ENCODE results near the gene RETREG2.
"Not testable (repeated sequence)": the region's sequence is repeated elsewhere in the genome, so short reads cannot be mapped to it uniquely, and the experiment has no call there.

The RETREG2 gene

DNA sequence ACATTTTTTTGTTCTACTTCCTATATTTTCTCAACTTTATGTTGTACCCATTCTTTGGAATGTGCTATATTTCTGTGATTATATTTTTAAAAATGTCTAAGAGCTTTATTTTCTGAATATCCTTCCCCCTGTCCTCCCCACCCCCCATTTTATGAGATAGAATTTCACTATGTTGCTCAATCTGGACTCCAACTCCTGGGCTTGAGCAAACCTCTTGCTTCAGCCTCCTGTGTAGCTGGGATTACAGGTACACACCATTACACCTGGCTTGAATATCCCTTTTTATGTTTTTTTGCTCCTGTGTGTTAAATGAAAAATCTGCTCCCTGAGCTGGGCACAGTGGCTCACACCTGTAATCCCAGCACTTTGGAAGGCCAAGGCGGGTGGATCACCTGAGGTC is 19.3 kb downstream of the RETREG2 start:
- DNase-seq (ENCODE audit: low read depth) = no peak

DNA sequence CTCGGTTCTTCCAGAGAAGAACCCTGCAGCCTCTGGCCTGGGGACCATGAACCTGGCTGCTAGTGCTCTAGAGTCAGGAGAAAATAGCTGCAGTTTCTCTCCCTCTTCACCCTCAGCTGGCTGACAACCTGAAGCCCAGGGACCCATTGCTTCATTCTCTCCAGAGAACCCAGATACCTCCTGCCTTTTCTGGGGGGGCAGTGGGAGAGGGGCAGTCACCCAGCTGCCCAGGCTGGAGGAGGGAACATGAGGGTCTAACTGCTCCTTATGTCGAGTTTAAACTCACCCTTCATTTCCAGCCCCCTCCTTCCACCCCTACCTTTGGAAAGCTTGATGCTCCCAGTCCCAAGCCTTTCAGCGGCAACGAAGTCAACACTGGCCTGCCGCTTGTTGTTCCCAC is 20.9 kb downstream of the RETREG2 start:
- DNase-seq (ENCODE audit: low read depth) = no peak

DNA sequence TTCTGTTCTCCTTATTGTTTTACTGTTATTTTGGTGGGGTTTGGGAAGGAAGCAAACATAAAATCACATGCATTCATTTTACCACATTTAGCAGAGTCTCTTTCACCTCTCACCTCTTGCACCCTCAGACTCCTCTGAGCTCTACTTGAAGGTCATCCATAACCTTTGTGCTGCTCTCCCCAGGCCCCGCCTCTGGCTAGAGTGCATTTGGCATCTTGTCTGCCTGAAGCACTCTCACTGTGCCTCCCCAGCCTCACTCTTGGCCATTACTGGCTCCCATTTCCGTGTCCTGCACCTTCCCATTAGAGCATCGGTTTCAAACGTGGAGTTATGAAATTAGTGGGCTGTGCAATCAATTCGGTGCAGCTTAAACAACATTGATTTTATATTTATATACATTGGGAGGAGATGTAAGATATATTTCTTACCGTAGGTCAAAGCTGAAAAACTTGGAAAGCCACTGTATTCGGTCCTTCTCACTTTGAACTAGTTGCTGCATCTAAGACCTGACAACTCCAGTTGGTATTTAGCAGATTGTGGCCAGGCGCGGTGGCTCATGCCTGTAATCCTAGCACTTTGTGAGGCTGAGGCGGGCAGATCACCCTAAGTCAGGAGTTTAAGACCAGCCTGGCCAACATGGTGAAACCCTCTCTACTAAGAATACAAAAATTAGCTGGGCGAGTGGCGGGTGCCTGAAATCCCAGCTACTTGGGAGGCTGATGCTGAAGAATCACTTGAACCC is 21.6 kb downstream of the RETREG2 start:
- no peak for DNase-seq (ENCODE audit: low read depth)

DNA sequence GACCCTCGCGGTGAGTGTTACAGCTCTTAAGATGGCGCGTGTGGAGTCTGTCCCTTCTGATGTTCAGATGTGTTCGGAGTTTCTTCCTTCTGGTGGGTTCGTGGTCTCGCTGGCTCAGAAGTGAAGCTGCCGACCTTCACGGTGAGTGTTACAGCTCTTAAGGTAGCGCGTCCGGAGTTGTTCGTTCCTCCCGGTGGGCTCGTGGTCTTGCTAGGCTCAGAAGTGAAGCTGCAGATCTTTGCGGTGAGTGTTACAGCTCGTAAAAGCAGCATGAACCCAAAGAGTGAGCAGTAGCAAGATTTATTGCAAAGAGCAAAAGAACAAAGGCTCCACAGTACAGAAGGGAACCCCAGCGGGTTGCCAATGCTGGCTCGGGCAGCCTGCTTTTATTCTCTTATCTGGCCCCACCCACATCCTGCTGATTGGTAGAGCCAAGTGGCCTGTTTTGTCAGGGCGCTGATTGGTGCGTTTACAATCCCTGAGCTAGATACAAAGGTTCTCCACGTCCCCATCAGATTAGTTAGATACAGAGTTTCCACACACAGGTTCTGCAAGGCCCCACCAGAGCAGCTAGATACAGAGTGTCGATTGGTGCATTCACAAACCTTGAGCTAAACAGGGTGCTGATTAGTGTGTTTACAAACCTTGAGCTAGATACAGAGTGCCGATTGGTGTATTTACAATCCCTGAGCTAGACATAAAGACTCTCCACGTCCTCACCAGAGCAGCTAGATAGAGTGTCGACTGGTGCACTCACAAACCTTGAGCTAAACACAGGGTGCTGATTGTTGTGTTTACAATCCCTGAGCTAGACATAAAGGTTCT is 22.6 kb downstream of the RETREG2 start:
- DNase-seq (ENCODE audit: low read depth) = not testable (repeated sequence)

DNA sequence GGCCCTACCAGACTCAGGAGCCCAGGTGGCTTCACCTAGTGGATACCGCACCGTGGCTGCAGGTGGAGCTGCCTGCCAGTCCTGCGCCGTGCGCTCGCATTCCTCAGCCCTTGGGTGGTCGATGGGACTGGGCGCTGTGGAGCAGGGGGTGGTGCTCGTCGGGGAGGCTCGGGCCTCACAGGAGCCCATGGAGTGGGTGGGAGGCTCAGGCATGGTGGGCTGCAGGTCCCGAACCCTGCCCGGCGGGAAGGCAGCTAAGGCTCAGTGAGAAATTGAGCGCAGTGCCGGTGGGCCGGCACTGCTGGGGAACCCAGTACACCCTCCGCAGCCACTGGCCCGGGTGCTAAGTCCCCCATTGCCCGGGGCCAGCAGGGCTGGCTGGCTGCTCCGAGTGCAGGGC is 23.3 kb downstream of the RETREG2 start:
- DNase-seq (ENCODE audit: low read depth) = not testable (repeated sequence)

DNA sequence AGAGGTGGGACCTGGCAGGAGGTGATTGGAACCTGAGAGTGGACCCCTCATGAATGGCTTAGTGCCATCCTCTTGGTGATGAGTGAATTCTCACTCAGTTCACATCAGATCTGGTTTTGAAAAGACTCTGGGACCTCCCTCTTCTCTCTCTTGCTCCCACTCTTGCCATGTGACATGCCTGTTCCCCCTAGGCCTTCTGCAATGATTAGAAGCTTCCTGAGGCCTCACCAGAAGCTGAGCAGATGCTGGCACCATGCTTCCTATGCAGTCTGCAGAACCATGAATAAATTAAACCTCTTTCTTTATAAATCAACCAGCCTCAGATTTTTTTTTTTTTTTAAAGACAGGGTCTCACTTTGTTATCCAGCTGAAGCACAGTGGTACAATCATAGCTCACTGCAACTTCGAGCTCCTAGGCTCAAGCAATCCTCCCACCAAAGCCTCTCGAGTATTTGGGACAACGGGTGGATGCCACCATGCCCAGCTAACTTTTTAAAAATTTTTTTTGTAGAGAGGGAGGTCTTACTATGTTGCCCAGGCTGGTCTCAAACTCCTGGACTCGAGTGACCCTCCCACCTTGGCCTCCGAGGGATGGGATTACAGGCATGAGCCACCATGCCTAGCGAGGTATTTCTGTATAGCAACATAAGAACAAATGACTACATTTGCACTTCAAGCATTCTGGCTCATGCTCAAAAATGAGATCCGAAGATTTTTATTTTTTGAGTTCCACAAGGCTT is 26.5 kb downstream of the RETREG2 start:
- no peak for DNase-seq (ENCODE audit: low read depth)

DNA sequence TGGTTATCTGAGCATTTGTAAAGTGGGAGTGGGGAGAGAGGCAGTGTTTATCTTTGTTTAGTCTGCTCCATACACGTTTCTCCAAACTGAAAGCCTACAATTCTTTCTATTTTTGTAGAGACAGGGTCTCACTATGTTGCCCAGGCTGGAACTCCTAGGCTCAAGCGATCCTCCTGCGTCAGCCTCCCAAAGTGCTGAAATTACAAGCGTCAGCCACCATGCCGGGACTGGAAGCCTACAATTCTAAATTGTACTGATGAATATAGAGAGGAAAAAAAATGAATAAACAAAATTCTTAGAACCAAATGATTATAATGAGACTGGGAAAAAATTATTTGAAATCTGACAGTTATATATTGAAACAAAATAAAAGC is 27.1 kb downstream of the RETREG2 start:
- no peak for DNase-seq (ENCODE audit: low read depth)

DNA sequence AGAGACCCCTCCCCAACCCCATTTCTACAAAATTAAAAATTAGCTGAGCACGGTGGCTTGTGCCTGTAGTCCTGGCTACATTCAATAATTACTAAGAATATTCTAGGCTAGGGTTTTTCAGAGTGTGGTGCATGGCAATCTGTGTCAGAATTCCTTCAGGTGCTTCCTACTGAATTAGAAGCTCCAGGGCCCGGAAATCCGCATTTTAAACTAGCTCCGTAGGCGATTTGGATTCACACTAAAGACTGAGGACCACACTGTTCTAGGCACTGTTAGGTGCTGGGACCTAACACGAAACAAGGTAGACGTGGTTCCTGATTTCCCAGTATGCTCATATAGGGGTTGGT is 27.9 kb downstream of the RETREG2 start:
- no peak for DNase-seq (ENCODE audit: low read depth)

DNA sequence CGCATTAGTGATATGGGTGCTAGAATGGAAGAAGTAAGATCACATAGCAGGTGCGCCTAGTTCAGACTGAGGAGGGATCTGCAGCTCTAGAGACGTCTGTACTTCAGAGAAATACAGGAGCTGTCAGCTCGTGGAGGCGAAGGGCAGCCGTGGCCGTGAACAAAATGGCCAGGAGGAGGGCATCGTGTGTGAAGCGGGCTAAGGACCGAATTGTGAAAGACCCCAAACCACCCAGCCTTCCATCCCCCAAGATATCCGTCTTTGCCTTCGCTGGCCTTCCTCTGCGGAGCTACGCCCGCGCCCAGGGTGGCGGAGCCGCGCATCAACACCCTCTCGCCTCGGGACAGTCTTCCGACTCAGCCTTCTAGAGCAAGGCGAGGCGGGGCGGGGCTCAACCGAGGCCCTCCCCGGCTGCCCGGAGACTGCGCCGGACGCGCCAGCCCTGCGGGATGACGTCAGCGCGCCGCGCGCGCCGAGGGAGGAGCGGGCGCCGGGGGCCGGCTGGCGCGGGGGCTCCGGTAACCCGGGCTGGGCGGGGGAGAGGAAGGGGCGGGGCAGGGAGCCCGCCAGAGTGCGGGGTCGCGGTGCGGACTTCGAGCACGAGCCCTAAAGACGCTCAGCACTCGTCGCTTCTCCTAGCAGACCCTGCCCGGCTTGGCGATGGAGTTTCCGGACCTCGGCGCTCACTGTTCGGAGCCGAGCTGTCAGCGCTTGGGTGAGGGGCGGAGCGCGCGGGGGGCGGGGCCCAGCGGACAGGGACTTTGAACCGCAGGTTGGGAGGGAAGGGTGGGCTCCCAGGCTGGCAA is 28.5 kb downstream of the RETREG2 start, which contains the start of gene ZFAND2B:
TSS of gene ZFAND2B (plus strand) at position 455 of the 806 bp plus-strand sequence. CDS start at position 661, 206 bp downstream.
- peak; percentile 79 for DNase-seq (ENCODE audit: low read depth)

DNA sequence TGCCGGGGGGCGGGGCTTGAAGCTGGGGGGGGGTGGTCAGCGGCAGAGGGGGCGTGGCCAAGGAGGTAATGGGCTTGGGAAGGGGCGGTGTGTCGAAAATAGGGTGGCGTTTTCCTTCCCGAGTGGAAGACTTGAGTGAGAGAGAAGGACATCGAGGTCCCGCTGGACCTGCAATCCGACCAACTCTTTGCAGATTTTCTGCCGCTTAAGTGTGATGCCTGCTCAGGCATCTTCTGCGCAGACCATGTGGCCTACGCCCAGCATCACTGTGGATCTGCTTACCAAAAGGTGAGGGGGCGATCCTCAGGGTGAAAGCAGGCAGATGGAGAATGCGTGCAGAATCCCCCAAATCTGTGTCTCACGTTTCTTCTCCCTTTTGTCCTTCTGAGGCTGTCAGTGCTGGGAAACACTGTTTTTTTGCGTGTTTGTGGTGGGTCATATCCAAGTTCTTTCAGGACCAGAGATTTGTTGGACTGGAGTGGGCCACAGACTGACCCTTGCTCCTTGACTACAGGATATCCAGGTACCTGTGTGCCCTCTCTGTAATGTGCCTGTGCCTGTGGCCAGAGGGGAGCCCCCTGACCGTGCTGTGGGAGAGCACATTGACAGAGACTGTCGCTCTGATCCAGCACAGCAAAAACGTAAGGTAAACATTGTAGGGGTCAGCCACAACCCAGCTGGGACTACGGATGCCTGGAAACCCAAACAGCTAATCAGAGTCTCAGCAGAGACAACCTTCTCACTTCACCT is 29.2 kb downstream of the RETREG2 start:
- no peak for DNase-seq (ENCODE audit: low read depth)

DNA sequence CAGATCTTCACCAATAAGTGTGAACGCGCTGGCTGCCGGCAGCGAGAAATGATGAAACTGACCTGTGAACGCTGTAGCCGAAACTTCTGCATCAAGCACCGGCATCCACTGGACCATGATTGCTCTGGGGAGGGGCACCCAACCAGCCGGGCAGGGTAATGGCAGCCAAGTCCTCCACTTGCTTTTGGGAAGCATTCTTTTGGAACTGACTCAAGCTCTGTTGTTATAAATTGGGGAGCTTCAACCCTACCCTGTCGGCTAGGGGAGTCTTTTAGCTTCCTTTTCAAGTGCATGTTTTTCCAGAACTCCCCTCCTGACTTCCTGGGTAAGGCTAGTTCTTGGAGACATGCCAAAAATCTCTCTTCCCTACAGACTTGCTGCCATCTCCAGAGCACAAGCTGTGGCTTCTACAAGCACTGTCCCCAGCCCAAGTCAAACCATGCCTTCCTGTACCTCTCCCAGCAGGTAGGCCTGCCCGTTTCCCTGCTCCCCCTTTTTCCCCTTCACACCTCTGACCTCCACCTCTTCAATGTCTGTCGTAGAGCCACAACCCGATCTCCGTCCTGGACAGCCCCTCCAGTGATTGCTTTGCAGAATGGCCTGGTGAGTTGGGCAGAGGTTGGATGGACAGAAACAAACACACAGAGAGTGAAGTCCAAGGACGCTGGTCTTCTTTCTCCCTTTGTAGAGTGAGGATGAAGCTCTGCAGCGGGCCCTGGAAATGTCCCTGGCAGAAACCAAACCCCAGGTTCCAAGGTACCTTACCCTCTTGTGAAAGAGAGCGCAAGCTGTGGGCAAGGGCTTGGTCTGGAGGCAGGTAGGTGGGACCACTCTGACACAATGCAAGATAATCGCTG is 30.0 kb downstream of the RETREG2 start:
- no peak for DNase-seq (ENCODE audit: low read depth)

DNA sequence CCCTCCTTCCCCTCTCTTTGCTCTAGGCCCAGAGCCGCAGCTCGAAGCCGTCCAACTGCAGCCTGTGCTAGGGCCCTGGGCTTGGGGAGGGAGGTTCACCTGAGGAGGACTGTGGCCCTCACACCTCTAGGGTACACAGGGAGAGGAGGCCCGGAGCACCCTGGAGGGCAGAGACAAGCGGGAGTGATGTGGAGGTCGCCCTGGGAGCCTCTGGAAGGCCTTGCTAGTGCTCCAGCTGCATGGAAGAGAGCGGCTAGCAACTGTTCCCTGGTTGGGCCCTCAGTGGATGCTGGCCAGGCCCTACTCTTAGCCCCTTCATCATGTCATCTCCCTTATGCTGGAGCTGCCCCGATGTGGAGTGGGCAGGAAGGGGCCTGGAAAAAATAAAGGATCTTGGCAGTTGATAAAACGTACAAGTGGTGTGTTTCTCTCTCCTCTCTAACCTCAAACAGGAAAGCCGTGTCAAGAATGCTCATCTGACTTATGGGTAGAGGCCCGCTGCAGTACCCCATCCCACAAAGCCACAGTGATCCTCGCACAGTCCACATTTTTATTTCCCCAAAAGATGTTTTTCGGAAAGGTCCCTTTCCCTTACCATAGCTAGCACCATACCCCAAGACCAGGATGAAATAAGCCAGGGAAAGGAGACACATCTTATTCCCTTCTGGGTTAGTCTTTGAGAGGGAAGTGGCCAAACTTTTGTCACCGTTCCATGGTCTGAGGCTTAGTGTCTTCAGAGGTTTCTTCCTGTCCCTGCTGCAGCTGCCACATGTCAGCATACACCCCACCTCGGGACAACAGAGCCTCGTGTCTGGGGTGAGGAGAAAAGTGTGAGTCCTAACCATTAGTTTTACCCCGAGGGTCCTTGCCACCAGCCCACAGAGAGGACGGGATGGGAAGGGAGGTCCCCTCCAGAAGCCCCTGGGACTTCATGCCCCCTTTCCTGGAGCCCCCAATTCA is 31.4 kb downstream of the RETREG2 start:
- no peak for DNase-seq (ENCODE audit: low read depth)

DNA sequence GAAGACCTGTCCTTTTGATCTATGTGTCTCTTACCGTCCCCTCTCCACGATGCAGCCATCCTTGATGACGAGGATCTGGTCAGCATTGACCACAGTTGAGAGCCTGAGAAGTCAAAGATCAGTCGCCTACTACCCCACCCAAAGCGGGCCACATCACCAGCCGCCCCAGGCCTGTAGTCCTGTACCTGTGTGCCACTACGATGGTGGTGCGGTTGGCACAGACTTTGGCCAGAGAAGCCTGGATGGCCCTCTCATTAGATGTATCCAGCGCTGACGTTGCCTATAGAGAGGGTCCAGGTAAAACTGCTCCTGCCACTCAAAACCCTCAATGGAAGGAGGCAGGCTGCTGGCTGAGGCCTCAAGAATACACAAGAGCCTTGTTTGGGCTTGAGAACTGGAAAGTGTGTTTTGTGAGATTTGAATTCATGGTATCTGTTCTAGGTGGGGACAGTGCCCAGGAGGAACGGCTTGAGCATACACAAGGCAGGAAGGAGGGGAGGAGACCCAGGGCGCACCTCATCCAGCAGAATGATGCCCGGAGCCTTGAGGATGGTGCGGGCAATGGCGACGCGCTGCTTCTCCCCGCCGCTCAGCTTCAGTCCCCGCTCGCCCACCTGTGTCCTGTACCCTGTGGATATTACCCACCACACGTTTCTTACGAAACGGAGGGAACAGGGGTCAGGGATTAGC is 32.3 kb downstream of the RETREG2 start:
- no peak for DNase-seq (ENCODE audit: low read depth)

DNA sequence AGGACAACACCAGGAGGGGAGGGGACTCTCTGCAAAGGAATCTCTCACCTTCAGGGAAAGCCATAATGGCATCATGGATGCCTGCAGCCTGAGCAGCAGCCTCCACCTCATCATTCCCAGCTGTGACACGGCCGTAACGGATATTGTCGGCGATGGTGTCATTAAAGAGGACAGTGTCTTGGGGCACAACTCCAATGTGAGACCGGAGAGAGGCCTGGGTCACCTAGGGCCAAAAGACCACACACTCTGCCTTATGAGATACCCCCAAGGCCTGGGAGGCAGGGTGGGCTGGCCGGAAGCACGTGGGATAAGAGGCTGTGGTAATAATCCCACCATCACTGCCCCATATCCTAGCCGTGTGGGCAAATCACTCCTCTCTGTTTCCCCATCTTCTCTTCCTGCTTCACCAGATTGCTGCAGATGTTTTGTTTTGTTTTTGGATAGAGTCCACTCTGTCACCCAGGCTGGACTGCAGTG is 32.8 kb downstream of the RETREG2 start:
- no peak for DNase-seq (ENCODE audit: low read depth)

DNA sequence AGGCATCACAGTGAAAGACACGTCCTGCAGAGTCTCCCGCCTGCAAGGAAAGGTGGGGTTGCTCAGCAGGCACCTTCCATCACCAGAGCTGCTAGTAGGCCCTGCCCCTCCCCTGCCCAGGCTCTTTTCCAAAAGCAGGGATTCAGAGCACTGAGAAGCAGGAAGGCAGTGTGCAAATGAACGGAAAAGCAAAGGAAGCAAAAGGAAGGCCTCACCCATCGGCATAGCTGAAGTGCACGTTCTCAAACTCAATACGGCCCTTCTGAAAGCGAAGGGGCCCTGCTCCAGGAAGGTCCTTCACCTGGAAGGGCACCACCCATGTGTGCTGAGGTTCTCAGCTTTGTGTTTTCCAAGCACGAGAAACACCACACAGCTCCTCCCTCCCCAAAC is 34.9 kb downstream of the RETREG2 start:
- no peak for DNase-seq (ENCODE audit: low read depth)

DNA sequence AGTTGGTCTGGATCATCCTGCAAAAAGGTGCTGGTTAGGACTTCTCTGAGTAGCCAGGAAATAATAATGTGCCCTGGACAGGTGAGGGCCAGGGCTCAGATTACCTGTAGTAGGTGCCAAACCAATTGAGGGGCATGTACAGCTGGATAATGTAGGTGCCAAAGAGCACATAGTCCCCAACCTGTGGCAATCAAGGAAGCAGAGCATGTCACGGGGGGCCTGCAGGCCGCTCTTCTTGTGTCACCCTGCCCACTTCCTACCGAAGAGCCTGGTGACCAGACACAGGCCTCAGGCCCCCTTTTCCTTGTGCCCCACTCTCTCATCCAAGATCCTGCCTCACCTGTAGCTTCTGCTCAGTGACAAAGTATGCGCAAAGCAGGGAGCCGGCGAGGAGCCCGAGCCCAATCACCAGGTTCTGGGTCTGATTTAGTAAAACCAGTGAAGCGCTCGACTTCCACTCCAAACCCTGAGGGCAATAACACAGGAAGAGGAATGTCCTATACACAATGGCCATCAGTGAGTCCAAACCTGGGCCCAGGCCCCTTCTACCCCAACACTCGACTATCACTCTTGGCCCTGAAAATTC is 35.5 kb downstream of the RETREG2 start:
- DNase-seq (ENCODE audit: low read depth) = no peak

DNA sequence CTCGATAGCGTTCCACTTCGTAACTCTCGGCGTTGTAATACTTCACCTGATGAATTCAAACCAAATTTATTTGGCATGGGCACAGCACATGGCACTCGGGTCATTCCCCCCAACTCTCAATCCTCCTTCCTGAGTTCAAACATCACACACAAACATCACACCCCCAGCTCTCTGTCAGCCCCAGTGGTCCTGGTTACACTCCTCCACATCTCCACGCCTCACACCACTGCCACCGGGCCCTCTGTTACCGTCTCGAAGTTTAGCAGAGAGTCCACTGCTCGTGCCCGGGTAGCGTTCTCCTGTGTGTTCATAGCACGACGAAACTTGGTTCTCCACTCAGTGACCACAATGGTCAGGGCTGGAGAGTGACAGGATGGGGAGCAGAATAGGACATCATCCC is 36.1 kb downstream of the RETREG2 start:
- no peak for DNase-seq (ENCODE audit: low read depth)

DNA sequence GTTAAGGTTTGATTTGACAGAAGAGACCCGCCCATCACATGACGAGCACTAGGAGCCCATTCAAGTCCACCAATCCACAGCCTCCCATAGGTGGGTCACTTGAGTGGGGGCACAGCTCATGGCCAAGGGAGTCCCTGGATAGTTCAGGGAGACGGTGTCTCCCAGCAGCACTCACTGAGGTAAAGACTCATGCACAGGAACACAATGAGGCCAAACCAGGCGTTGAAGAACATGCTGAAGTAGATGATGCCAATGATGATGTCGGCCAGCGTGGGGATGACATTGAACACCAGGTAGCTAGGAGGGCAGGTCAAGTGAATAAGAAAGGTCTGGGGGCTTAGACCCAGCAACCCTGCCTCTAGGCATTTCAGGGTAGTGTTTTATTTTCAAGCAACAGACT is 36.7 kb downstream of the RETREG2 start:
- no peak for DNase-seq (ENCODE audit: low read depth)
